HCT116 (cell line): Measurements from ENCODE around the gene SLC1A4. TPM values are rescaled to one million over a fixed set of nuclear protein-coding genes. Genes with fewer than 3 reads are reported as not detected.

Experiments used
- ATAC-seq: fragments of 200-7000 bp; cut with Tn5 transposase; 2 replicates; pipeline ENCODE4 v1.9.1; 2020; ENCODE audit warnings: mild to moderate bottlenecking, moderate library complexity
- BruUV-seq: library from RNA; stranded (reverse); fragments of 400-500 nt; replicated peaks from 2 replicates; lab custom pipeline; 2021; lab: Mats Ljungman, UMichigan
- CTCF ChIA-PET: fragments of 300-600 bp; sonication (Branson Sonifier 250); formaldehyde crosslinking; loops from one replicate; lab custom pipeline; 2021; ENCODE audit warnings: antibody characterized with exemption; lab: Charles Lee
- POLR2A ChIA-PET: fragments of 300-600, 350-600 bp; sonication (Branson Sonifier 250); formaldehyde crosslinking; loops from one replicate; lab custom pipeline; 2021; ENCODE audit warnings: antibody characterized with exemption; lab: Charles Lee
- RAD21 ChIA-PET, 2 experiments: fragments of 300-600 bp; sonication (Branson Sonifier 250); formaldehyde crosslinking; loops; one replicate each; lab custom pipeline; 2023; ENCODE audit warnings: low total read pairs in 2 of 2; ENCODE audit not compliant: uncharacterized antibody in 2 of 2, unreplicated experiment in 2 of 2, low non-redundant PET in 1 of 2; lab: Charles Lee
- DNase-seq: peaks from one replicate; pipeline ENCODE4 v3.0.0-alpha.2; 2010; ENCODE audit warnings: low read depth, low spot score
- H2AFZ ChIP-seq: fragments of 200-600 bp; shearing (Covaris generic), sonication (generic); 2 replicates; pipeline ENCODE4 v1.6.1; 2017; ENCODE audit warnings: low read depth, mixed run types, mixed read lengths, antibody characterized with exemption, low read length; ENCODE audit not compliant: poor library complexity, severe bottlenecking
- H3K27ac ChIP-seq: 2 replicates; pipeline ENCODE4 v1.5.1; 2012; ENCODE audit warnings: low read depth, low read length
- H3K27me3 ChIP-seq: fragments of 200-600 bp; sonication (generic); 2 replicates; pipeline ENCODE4 v1.6.1; 2016; ENCODE audit warnings: mixed run types, low read length, mixed read lengths; ENCODE audit not compliant: insufficient read depth
- H3K36me3 ChIP-seq, 2 experiments: fragments of 200-500 bp in 1 of 2; fragments of 200-600 bp in 1 of 2; sonication (Bioruptor generic) in 1 of 2; sonication (generic) in 1 of 2; 2 replicates each; pipeline versions ENCODE4 v1.5.1 to v1.6.1; 2014 to 2016; ENCODE audit warnings: low read length in 2 of 2, inconsistent platforms in 1 of 2, mixed read lengths in 1 of 2, mixed run types in 1 of 2; ENCODE audit not compliant: insufficient read depth in 2 of 2, control insufficient read depth in 1 of 2
- H3K4me1 ChIP-seq, 2 experiments: fragments of 200-600 bp in 1 of 2; sonication (generic) in 1 of 2; 2 replicates each; pipeline versions ENCODE4 v1.5.1 to v1.6.1; 2012 to 2017; ENCODE audit warnings: low read length in 2 of 2, inconsistent platforms in 1 of 2, mild to moderate bottlenecking in 1 of 2, mixed read lengths in 1 of 2, mixed run types in 1 of 2, moderate library complexity in 1 of 2; ENCODE audit not compliant: insufficient read depth in 2 of 2, control insufficient read depth in 1 of 2
- H3K4me2 ChIP-seq: fragments of 200-600 bp; sonication (generic); 2 replicates; pipeline ENCODE4 v1.6.1; 2017; ENCODE audit warnings: mixed run types, low read length, mixed read lengths
- H3K4me3 ChIP-seq, 2 experiments: fragments of 200-600 bp in 1 of 2; sonication (generic) in 1 of 2; replicated peaks in 1 of 2; 2 replicates each; pipeline ENCODE4 v1.5.1; 2011 to 2016; ENCODE audit warnings: low read length in 2 of 2, control low read depth in 1 of 2, low read depth in 1 of 2, mild to moderate bottlenecking in 1 of 2, mixed read lengths in 1 of 2, mixed run types in 1 of 2
- H3K79me2 ChIP-seq: fragments of 200-600 bp; sonication (generic); 2 replicates; pipeline ENCODE4 v1.6.1; 2017; ENCODE audit warnings: mild to moderate bottlenecking, mixed run types, low read length, moderate library complexity, mixed read lengths; ENCODE audit not compliant: insufficient read depth
- H3K9ac ChIP-seq: fragments of 200-600 bp; sonication (generic); 2 replicates; pipeline ENCODE4 v1.6.1; 2016; ENCODE audit warnings: low read length, mixed read lengths
- H3K9me2 ChIP-seq: fragments of 200-600 bp; sonication (generic), shearing (Covaris generic); 2 replicates; pipeline ENCODE4 v1.6.1; 2017; ENCODE audit warnings: mixed run types, mild to moderate bottlenecking, moderate library complexity; ENCODE audit not compliant: insufficient read depth
- H3K9me3 ChIP-seq, 2 experiments: fragments of 200-500 bp in 1 of 2; fragments of 200-600 bp in 1 of 2; sonication (Bioruptor generic) in 1 of 2; sonication (generic) in 1 of 2; 2 replicates each; pipeline ENCODE4 v1.6.1; 2014 to 2017; ENCODE audit warnings: low read length in 2 of 2, mixed read lengths in 2 of 2, inconsistent platforms in 1 of 2, low read depth in 1 of 2, mild to moderate bottlenecking in 1 of 2, mixed run types in 1 of 2, moderate library complexity in 1 of 2; ENCODE audit not compliant: control insufficient read depth in 1 of 2, insufficient read depth in 1 of 2
- H4K20me1 ChIP-seq: fragments of 200-600 bp; sonication (generic), shearing (Covaris generic); 2 replicates; pipeline ENCODE4 v1.6.1; 2017; ENCODE audit warnings: mixed run types, mild to moderate bottlenecking, moderate library complexity; ENCODE audit not compliant: insufficient read depth
- EZH2phosphoT487 ChIP-seq: fragments of 200-600 bp; IDR thresholded peaks from 2 replicates; pipeline ENCODE4 v1.6.1; 2018; ENCODE audit warnings: antibody characterized with exemption, borderline replicate concordance
- RAD21 ChIP-seq: IDR thresholded peaks from 2 replicates; pipeline ENCODE4 v1.6.1; 2012; ENCODE audit warnings: low read depth, mild to moderate bottlenecking
- REST ChIP-seq: IDR thresholded peaks from 2 replicates; pipeline ENCODE4 v1.6.1; 2012; ENCODE audit warnings: low read depth
- TCF7L2 ChIP-seq: IDR thresholded peaks from 2 replicates; pipeline ENCODE4 v1.7.0; 2011; ENCODE audit warnings: borderline replicate concordance, inconsistent platforms; ENCODE audit not compliant: insufficient read depth, insufficient read length; ENCODE audit errors: extremely low read depth
- ZBTB33 ChIP-seq: IDR thresholded peaks from 2 replicates; pipeline ENCODE4 v1.6.1; 2011; ENCODE audit warnings: mild to moderate bottlenecking, low read length, moderate library complexity; ENCODE audit not compliant: insufficient replicate concordance; ENCODE audit errors: extremely low read depth
- intact Hi-C: fragments of 100-400 bp; cut with micrococcal nuclease; formaldehyde crosslinking; loops from 2 replicates; pipeline ENCODE4 v1.10.0; 2022
- total RNA-seq: library from RNA; stranded (reverse); gene quantifications from one replicate; pipeline ENCODE4 v1.2.1, GENCODE V29; 2021; ENCODE audit not compliant: unreplicated experiment

Gene SLC1A4
- total RNA-seq, 1 experiment from 2014 or later, result 9.2 TPM

GRCh38 chr2:65061910-65062339 is 72.7 kb downstream of the SLC1A4 start:
- TF ChIP-seq RAD21, result no peak
- TF ChIP-seq TCF7L2, result no peak
- TF ChIP-seq EZH2phosphoT487, result no peak
- no peak for TF ChIP-seq REST
- no peak for TF ChIP-seq ZBTB33
- TF ChIP-seq, all 23 proteins: peak for 0
- H3K79me2 ChIP-seq, result peaks cover 38% of the 10 kb centered on the region
- H3K9me3 ChIP-seq, result no peaks in the 10 kb centered on the region
- H3K27me3 ChIP-seq, result no peaks in the 10 kb centered on the region
- ATAC-seq (no peak), DNase-seq (no peak)
- ChIA-PET POLR2A (no interaction called here), RAD21 (no interaction called here), CTCF (interaction anchor here (0.9 kb wide), 1 partner anchor 108 kb away, joined by 3 read pairs; no protein-coding TSS in a partner anchor)
- no peaks in the 10 kb centered on the region for H3K36me3 ChIP-seq
- BruUV-seq, result no TSS peak
- H3K4me1 ChIP-seq, result peaks cover 14 to 26% of the 10 kb centered on the region in 2 experiments
- intact Hi-C loops, result no loop called here
- no peak overlapping the region for H3K4me2 ChIP-seq
- no peak overlapping the region for H3K9ac ChIP-seq
- H2AFZ ChIP-seq, result no peak overlapping the region
- H3K9me2 ChIP-seq, result no peaks in the 10 kb centered on the region
- no peak overlapping the region for H3K4me3 ChIP-seq
- H4K20me1 ChIP-seq, result no peaks in the 10 kb centered on the region
- no peak overlapping the region for H3K27ac ChIP-seq
